NAMALWA (cell line): Measurements from ENCODE around the gene RBP2.

Experiments
- DNase-seq: peaks from one replicate; pipeline ENCODE4 v3.0.0-alpha.2; 2015; ENCODE audit warnings: low spot score

Gene RBP2

GRCh38 chr3:139480585-139480984 lies 4.3 kb upstream of the RBP2 start:
- no peak for DNase-seq

GRCh38 chr3:139477710-139478640 lies 1.7 kb upstream of the RBP2 start:
- no peak for DNase-seq

DNA sequence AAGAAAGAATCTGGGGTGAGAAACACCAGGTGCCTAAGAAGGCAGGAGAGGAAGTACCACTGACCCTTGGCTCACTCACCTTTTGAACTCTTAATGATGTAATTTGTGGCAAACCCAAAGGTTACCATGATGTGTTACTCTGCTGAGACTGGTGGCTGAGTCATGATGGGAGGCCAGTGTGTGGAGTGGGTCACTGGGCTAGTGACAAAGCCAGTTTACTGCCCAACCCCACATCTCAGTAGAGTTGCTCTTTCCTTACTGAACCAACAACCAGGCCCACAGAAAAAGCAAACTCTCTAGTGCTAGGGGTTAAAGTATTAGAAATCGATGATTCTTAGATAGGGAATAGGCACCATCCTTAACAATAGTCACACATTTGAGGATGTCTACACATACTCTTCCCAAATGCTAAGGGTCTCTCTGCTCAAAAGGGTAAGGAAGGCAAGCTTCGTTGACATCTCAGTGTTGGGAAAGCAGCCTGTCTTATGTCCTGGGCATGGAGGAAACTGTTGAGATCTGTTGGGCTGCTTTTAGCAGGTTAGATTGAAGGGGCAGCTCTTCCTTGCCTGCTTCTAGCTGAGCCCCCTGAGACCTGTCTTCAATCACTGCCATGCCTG lies 3.1 kb downstream of the RBP2 start:
- no peak for DNase-seq

- DNase-seq = no peak
Measured at GRCh38 chr3:139472380-139473010, 3.8 kb downstream of the RBP2 start.

GRCh38 chr3:139470199-139470598 lies 6.1 kb downstream of the RBP2 start:
- DNase-seq = no peak

DNA sequence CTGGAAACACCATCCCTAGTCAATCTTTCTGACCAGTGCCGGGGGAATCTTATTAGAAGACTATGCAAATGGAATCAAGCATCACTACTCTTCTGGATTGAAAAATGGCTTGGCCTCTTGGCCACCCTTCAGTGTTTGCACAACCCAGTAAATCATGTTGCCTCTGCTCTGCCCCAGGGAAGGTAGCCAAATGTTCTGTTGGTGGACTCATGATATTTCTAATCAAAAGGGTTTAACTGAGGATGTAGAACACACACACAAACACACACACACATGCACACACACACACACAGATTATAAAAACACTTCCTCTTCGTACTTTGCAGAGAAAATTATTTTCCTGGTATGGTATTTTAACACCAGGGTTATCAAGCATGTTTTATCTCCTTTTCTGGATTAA lies 7.9 kb downstream of the RBP2 start:
- no peak for DNase-seq

DNA sequence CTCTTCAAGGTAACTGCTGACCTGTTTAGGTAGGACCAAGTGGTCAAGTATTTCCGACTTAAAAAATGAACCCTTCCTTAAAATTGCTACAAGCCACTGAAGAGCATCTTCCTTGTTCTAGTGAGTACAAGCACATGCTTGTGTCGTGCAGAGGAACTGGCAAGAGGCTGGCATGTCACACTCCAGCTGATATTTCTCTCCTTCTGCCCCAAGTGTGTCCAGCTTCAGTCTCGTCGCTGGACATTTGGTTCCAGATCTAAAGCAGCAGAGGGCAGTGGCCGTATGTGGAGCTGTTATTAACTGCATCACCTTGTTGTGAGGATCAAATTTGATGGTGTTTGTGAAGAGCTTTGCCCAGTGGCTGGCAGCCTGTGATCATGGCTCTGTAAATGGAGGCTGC lies 10.0 kb downstream of the RBP2 start:
- DNase-seq = no peak

DNA sequence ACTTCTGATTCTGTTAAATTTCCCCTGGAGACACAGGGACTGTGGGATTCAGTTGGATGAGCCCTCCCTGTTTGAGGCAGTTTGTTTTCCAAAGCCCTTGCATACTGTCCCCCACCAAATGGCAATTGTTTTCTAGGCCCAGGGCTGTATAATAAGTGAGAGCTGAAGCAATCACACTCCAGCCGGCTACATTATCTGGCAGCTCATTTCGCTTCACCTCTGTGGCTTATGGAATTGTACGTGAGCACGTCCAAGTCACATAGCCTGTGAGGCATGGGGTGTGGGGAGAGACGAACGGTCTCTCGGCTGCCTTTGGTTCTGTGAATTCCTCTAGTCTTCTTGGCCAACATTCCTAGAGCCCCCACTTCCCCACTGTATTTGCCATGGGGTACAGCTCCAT lies 10.7 kb downstream of the RBP2 start:
- DNase-seq = no peak

DNA sequence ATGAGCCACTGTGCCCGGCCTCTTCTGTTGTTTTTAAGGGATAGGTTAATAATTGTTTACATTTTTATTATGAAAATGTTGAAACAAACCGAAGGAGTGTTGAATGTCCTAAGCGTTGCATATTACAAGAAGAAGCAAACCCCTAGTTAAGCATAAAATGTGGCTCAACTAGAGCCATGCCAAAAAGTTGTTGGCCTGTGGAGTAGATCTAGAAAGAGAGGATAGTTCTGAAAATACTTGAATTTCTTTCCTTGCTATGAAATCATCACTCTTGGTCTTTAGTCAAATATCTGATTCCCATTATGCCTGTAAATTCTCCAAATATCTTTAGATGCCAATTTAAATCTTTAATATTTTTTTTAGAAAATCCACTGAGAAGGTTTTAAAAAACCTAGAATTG lies 12.8 kb downstream of the RBP2 start:
- DNase-seq = no peak

- no peak for DNase-seq
Measured at GRCh38 chr3:139460529-139460928, 15.8 kb downstream of the RBP2 start.

- DNase-seq = no peak
Measured at GRCh38 chr3:139460076-139460475, 16.2 kb downstream of the RBP2 start.

DNA sequence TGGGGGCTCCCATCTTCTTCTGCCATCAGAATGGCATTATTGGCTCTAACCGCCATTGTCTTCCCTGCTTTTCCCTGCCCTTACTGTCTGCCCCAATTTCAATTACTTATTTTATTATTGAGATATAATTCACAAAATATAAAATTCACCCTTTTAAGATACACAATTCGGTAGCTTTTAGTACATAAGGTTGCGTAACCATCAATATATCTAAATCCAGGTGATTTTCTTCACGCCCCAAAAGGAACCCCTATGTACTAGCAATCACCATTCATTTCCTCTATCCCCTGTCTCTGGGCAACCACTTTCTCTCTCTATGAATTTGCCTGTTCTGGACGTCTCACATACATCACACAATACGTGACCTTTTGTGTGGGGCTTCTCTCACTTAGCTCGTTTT lies 18.0 kb downstream of the RBP2 start:
- no peak for DNase-seq

DNA sequence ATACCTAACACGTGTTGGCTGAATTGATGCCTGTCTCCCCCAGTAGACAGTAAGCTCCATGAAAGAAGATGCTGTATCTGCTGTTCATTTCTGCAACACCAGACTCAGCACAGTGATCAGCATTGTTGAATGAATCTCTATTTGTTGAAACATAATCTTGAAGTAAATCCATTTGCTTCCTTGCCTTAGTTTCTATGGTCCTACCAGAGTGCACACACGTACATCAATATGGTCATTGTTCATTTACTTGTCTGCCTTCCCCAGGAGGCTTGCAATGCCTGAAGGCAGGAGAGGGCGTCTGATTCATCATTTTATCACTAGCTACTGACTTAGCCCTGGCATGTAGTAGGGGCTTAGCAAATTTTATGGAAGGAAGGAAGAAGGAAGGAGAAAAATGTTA lies 19.2 kb downstream of the RBP2 start:
- no peak for DNase-seq

- DNase-seq = no peak
Measured at GRCh38 chr3:139456386-139456785, 19.9 kb downstream of the RBP2 start.

DNA sequence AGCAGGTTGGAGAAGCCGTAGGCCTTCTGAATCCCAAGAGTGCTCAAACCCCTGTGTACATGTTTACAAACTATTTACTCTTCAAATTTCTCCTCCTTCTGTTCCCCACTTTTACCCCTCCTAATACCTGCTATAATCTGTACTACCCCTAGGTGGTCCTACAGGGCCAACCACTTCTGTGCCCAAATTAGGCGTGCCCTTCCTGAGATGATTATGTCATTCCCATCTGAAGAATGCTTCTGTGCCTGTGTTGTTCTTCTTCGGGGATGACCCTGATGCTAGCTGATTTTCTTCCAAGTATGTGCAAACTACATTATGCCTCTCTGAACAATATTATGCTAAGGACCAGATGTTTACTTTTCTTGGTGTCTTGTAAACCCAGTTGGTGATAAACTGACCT lies 20.5 kb downstream of the RBP2 start:
- DNase-seq = peak; percentile 31

- no peak for DNase-seq
Measured at GRCh38 chr3:139455206-139455605, 21.1 kb downstream of the RBP2 start.

DNA sequence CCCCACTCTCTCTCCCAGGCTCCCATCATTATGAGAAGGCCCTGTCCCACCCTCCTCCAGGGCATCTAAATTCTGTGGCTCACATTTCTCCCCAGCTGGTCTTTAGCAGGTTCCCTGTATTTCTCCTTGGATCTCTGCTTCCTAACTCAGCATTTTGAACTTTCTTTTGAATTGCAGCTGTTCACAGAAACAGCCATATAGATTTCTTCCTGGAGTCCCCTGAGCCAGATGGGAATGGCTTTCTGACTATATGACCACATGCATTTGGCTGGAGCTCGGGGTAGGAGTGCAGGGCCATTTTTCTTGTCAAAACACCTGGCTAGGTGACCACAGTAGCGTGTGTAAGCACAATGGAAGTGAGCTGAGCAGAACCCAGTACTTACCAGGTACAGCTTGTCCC lies 22.0 kb downstream of the RBP2 start:
- no peak for DNase-seq

DNA sequence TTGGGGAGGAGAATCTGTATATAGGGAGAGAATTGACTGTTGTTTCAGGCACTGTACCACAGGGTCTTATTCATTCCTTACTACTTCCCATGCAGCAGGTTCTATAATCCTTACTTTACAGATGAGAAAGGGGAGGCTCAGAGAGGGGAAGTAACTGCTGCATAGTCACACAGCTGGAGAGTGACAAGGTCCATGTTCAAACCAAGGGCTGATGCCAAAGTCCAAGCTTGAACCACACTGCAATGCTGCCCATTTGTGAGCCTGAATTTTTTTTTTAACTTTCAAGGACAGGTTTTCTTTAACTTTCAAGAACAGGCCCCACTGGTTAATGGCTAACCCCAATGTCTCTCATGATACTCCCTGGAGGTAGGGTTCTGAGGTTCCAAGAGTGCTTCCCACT lies 26.2 kb downstream of the RBP2 start:
- DNase-seq = no peak

GRCh38 chr3:139449566-139449965 lies 26.8 kb downstream of the RBP2 start:
- no peak for DNase-seq

DNA sequence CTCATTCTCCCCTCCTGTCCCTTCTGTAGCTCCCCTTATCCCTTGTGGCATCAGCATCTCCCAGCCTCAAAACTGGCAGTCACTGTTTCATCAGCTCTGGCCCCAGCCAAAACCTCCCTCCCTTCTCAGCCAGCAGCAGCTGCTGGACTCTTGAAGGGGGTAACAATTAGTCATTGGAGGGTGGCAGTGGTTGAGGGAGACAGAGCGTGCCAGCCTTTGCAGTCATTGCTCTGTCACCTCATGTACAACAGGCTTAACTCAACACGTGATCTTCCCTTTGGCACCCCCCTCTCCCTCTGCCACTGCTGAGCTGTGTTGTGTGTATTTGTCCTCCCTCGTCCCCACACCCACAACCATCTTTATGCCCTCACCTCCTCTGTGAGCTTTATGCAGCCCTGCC lies 28.2 kb downstream of the RBP2 start:
- no peak for DNase-seq

GRCh38 chr3:139447486-139447885 lies 28.8 kb downstream of the RBP2 start:
- no peak for DNase-seq

GRCh38 chr3:139444446-139444845 lies 31.9 kb downstream of the RBP2 start:
- DNase-seq = no peak

- no peak for DNase-seq
Measured at GRCh38 chr3:139443186-139443585, 33.1 kb downstream of the RBP2 start.
